Right lobe of liver (tissue), 6 donors: Measurements from ENCODE around the gene OR9A2. TPM values are rescaled to one million over a fixed set of nuclear protein-coding genes. Genes with fewer than 3 reads are reported as not detected.

Experiments
- ATAC-seq, 4 donors: fragments of 200-7000 bp; cut with Tn5 transposase; one replicate each; pipeline ENCODE4 v1.9.1; 2020; ENCODE audit warnings: mild to moderate bottlenecking in 4 of 4, moderate library complexity in 4 of 4
- DNase-seq, 3 donors: peaks; one replicate each; pipeline ENCODE4 v3.0.0-alpha.2; 2020
- H3K27ac ChIP-seq, 3 donors: fragments of 200-600 bp; one replicate each; pipeline ENCODE4 v1.8.0; 2022
- H3K27me3 ChIP-seq, 2 donors: fragments of 200-600 bp; one replicate each; pipeline ENCODE4 v1.8.0; 2022
- H3K36me3 ChIP-seq, 4 donors: fragments of 200-600 bp; sonication (generic) in 1 of 4; one replicate each; pipeline versions ENCODE4 v1.5.1 to v1.8.0; 2017 to 2022; ENCODE audit warnings: control low read depth in 1 of 4
- H3K4me1 ChIP-seq, 4 donors: fragments of 200-600 bp; sonication (generic) in 1 of 4; one replicate each; pipeline versions ENCODE4 v1.5.1 to v1.8.0; 2017 to 2022; ENCODE audit warnings: control low read depth in 1 of 4
- H3K4me3 ChIP-seq, 3 donors: fragments of 200-600 bp; one replicate each; pipeline ENCODE4 v1.8.0; 2022
- H3K9me3 ChIP-seq, 4 donors: fragments of 200-600 bp; sonication (generic) in 1 of 4; one replicate each; pipeline versions ENCODE4 v1.5.1 to v1.8.0; 2017 to 2022; ENCODE audit warnings: control low read depth in 1 of 4
- POLR2A ChIP-seq: fragments of 450-650 bp; IDR thresholded peaks from one replicate; pipeline ENCODE4 v1.6.1; 2017; ENCODE audit warnings: antibody characterized with exemption, mild to moderate bottlenecking
- WGBS: methylation state at CpG from one replicate; pipeline ENCODE4 v1.1.6; 2018; ENCODE audit warnings: low coverage, low lambda C conversion rate; ENCODE audit not compliant: insufficient coverage; ENCODE audit errors: missing lambda C conversion rate; 5-methylcytosine and 5-hydroxymethylcytosine counted together
- intact Hi-C, 2 donors: fragments of 100-400 bp; cut with DNase I; formaldehyde crosslinking; loops; one replicate each; pipeline versions ENCODE4 v1.11.2 to v1.14.1; 2022
- long read RNA-seq: library from polyadenylated mRNA; unstranded; transcript quantifications from one replicate; pipeline ENCODE4 v2.0.0, GENCODE V29; 2019
- total RNA-seq, 6 experiments: library from RNA; depleted of rRNA in 2 of 6; stranded (reverse); fragments of >200 nt in 2 of 6; fragmentation: NEBNext Ultra II Directional in 3 of 6; extraction: Animal tissue kit (Norgen Biotek cat#: 25700) in 3 of 6; gene quantifications; one replicate each; pipeline versions ENCODE4 v1.1.0 to v1.2.4, GENCODE V29; 2016 to 2023
- TF ChIP-seq, protein P1 (sequence below), 4 donors: fragments of 200-600 bp in 3 of 4; fragments of 450-650 bp in 1 of 4; IDR thresholded peaks; one replicate each; pipeline versions ENCODE4 v1.5.1 to v1.8.0; 2016 to 2022; ENCODE audit warnings: antibody characterized with exemption in 4 of 4, mild to moderate bottlenecking in 2 of 4
- donor health status: DM: no; HTN: yes; CAD: no.
- donor health status: DM: no; HTN: no; CAD: no.
- donor health status: DM: no; HTN: no; CAD: no.
- donor health status: DM: no; HTN: yes; CAD: no.
- donor health status: DM: no; HTN: yes; CAD: no.

Gene OR9A2, protein sequence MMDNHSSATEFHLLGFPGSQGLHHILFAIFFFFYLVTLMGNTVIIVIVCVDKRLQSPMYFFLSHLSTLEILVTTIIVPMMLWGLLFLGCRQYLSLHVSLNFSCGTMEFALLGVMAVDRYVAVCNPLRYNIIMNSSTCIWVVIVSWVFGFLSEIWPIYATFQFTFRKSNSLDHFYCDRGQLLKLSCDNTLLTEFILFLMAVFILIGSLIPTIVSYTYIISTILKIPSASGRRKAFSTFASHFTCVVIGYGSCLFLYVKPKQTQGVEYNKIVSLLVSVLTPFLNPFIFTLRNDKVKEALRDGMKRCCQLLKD
- total RNA-seq: not detected
- long read RNA-seq: 0 reads

DNA sequence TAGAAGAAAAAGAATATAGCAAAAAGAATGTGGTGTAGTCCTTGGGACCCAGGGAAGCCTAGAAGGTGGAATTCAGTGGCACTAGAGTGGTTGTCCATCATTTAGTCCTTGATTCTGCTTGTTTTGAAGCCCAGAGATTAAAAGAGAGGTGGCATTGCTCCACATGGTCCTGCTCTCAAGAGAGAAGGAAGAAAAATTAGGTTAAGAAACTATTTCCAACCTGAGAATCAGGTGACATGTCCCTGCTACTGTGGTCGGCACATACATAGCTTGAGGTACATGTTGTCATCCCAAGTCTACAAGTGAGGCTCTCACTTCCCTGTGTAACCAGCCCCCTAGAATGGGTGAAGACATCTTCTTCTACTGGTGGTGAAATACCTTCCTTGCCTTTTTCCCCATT is at the start of gene OR9A2:
Gene OR9A2 (minus strand): TSS at position 101 of the 400 bp plus-strand sequence. CDS start 0 bp downstream, at position 101.
- Histone ChIP-seq H3K4me1 (no peaks in the 10 kb centered on the region), H3K36me3 (no peaks in the 10 kb centered on the region), H3K4me3 (no peak within 1 kb of the TSS), H3K27ac (no peak within 1 kb of the TSS), H3K27me3 (no peaks in the 10 kb centered on the region), H3K9me3 (no peaks in the 10 kb centered on the region)
- intact Hi-C loops: no loop called here
- 80% methylated on average over 1 of the region's 1 CpG for WGBS
- DNase-seq: no peak
- no peak for ATAC-seq
- no peak for TF ChIP-seq POLR2A
- TF ChIP-seq, protein P1, sequence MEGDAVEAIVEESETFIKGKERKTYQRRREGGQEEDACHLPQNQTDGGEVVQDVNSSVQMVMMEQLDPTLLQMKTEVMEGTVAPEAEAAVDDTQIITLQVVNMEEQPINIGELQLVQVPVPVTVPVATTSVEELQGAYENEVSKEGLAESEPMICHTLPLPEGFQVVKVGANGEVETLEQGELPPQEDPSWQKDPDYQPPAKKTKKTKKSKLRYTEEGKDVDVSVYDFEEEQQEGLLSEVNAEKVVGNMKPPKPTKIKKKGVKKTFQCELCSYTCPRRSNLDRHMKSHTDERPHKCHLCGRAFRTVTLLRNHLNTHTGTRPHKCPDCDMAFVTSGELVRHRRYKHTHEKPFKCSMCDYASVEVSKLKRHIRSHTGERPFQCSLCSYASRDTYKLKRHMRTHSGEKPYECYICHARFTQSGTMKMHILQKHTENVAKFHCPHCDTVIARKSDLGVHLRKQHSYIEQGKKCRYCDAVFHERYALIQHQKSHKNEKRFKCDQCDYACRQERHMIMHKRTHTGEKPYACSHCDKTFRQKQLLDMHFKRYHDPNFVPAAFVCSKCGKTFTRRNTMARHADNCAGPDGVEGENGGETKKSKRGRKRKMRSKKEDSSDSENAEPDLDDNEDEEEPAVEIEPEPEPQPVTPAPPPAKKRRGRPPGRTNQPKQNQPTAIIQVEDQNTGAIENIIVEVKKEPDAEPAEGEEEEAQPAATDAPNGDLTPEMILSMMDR (IDR thresholded peaks at IDR 0.05): no peak

- no peak for DNase-seq
- H3K9me3 ChIP-seq: no peaks in the 10 kb centered on the region
- TF ChIP-seq, protein P1 (IDR thresholded peaks at IDR 0.05): no peak
- no peak for TF ChIP-seq POLR2A
- no peaks in the 10 kb centered on the region for H3K27me3 ChIP-seq
- no peak overlapping the region for H3K4me3 ChIP-seq
- H3K4me1 ChIP-seq: no peaks in the 10 kb centered on the region
- no peak overlapping the region for H3K27ac ChIP-seq
- intact Hi-C loops: no loop called here
- no peaks in the 10 kb centered on the region for H3K36me3 ChIP-seq
- no peak for ATAC-seq
Measured at GRCh38 chr7:143074141-143074540, 47.2 kb upstream of the OR9A2 start.

DNA sequence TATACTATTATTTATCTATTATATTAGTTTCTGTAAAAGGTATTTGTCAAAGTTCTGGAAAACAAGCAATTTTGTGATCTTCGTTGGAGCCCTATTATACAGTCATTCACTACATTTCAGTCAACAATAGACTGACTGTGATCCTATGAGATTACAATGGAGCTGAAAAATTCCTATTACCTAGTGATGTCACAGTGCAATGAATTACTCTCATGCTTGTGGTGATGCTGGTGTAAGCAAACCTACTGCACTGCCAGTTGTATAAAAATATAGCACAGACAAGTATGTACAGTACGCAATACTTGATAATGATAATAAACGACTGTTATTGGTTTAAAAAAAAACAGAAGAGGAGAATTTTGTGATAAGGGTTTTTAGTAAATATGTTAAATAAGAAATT is 46.6 kb upstream of the OR9A2 start:
- intact Hi-C loops: no loop called here
- WGBS: 73% methylated on average over 3 of the region's 3 CpGs

DNA sequence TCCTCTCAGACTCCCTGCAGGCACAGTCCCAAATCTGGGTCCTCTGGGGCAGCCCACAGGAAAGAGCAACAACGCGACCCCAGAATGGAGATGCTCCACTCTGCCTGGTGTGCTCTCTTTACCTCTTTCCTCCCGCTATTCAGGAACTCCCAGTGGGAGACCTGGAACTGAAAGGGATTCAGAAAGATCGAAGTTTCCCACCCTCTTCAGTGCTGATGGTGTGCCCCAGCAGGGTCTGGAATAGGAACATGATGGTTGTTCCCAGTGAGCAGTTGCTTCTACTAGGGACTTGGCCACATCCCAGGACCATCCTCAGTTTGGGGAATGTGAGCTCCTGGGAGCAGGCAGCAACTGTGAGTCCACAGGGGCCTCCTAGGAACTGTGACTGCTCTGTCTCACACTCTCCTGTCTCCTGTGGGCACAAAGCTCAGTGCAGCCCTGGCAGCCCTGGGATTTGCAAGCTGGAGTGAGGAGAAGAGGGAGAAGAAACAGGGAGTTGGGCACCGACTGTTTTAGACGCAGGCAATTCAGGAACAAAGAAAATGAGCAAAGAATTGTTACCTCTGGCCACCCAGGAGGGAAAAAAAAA is 43.1 kb upstream of the OR9A2 start:
- ATAC-seq: no peak
- Histone ChIP-seq H3K9me3 (no peaks in the 10 kb centered on the region), H3K36me3 (no peaks in the 10 kb centered on the region), H3K27me3 (no peaks in the 10 kb centered on the region), H3K4me1 (no peaks in the 10 kb centered on the region), H3K4me3 (no peak overlapping the region), H3K27ac (no peak overlapping the region)
- intact Hi-C loops: no loop called here
- DNase-seq: no peak
- no peak for TF ChIP-seq POLR2A
- TF ChIP-seq, protein P1 (IDR thresholded peaks at IDR 0.05): no peak
- 62% methylated on average over 2 of the region's 6 CpGs for WGBS

More for the DNA sequence above, 46.6 kb upstream of the OR9A2 start:
- Histone ChIP-seq H3K4me3 (no peak overlapping the region), H3K27me3 (no peaks in the 10 kb centered on the region), H3K9me3 (no peaks in the 10 kb centered on the region), H3K4me1 (no peaks in the 10 kb centered on the region), H3K36me3 (no peaks in the 10 kb centered on the region), H3K27ac (no peak overlapping the region)
- no peak for TF ChIP-seq POLR2A
- TF ChIP-seq, protein P1 (IDR thresholded peaks at IDR 0.05): no peak
- ATAC-seq (no peak), DNase-seq (no peak)
